Right lung (tissue), 5 donors: ENCODE measurements around the gene PLPP7. TPM values are rescaled to one million over a fixed set of nuclear protein-coding genes. Genes with fewer than 3 reads are reported as not detected.

Source experiments
- DNase-seq, 2 donors: peaks; one replicate each; pipeline ENCODE4 v3.0.0-alpha.2; 2013
- polyA plus RNA-seq, 5 donors: library from polyadenylated mRNA; unstranded; fragments of 120-200 nt; gene quantifications; one replicate each; pipeline versions ENCODE4 v1.2.1 to v1.2.3, GENCODE V29; 2013; ENCODE audit warnings: inconsistent platforms in 1 of 5, low replicate concordance in 1 of 5; ENCODE audit not compliant: insufficient read length in 5 of 5, insufficient read depth in 1 of 5

The PLPP7 gene
- polyA plus RNA-seq, 5 donors, result 0.76 to 3.5 (median 0.91) TPM

DNA sequence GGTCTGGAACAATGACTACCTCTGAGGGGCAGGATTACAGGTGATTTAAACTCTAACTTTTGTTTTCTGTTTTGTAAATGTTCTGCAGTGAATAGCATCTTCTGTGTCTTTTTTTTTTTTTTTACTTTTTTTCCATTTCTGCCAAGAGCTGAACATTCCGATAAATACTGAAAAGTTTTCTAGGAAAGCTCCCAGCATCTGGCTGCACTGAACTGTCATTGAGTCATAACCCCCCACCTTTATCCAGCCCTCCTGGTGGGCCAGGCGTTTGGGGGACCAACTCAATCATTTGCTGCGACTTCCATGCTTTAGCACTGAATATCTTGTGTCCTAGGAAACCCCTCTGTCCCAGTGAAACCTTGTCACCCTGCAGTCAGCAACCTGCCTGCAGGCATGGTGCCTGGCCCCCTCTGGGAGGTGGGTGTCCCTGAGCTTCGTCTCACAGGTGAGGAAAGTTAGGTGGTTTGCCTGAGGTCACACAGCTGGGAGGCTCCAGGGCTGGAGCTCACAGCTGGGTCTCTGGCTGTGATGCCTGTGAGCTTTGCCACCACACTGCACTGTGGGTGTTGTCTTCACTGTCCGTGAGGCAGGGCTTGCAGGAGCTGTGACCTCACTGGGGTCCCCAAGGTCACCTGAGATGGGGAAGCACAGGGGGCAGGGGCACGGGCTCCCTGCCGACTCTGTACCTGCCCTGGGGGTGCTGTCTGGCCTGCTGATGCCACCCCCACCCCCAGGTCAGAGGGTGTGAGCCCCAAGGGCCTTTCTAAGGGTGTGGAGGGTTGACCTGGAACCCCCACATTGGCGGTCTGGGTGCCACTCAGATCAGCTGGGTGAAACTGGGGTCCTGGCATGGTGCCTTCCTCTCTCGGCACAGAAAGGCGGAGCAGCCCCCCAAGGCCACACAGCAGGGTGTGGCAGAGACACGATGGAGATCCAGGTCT, 14.1 kb downstream of the PLPP7 start:
- DNase-seq, result no peak

DNA sequence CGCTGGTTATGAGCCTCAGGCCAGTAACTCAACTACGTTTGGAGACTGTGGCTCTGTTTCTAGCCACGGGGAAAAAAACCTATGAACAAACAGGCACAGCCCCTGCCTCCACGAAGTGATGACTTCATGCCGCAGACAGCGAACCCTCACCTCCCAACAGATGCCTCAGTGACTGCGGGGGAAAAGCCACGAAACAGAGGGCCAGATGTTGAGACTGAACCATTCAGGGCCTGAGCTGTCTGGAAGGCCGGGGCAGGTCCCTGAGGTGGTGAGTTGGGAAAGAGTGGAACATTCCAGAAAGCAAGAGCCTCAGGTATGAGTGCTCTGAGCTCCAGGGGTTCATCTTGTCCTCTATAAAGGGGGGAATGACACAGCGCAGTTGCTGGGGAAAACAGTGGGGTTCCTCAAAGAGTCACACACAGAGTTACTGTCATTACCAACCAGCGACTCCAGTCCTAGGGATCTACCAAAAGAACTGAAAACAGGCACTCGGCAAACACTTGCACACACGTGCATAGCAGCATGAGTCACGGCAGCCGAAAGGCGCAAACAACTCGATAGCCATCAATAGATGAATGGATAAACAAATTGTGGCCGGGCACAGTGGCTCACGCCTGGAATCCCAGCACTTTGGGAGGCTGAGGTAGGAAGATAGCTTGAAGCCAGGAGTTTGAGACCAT, 15.3 kb downstream of the PLPP7 start:
- DNase-seq, result no peak

DNA sequence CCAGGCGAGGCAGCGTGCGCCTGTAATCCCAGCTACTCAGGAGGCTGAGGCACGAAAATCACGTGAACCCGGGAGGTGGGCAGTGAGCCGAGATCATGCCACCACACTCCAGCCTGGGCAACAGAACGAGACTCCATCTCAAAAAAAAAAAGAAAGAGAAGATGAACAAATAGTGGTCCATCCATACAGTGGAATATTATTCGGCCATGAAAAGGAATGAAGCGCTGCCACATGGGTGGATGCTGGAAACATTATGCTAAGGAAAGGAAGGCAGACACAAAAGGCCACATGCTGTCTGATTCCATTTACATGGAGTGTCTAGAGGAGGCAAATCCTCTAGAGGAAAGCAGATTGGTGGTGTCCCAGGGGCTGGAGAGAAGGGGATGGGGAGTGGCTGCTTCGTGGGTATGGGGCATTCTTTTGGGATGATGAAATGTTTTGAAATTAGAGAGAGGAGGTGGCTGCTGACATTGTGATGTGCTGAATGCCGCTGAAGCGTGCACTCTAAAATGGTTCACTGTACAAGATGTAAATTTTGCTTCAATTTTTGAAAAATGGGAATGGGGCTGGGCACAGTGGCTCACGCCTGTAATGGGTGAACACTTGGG, 17.0 kb downstream of the PLPP7 start:
- no peak for DNase-seq

DNA sequence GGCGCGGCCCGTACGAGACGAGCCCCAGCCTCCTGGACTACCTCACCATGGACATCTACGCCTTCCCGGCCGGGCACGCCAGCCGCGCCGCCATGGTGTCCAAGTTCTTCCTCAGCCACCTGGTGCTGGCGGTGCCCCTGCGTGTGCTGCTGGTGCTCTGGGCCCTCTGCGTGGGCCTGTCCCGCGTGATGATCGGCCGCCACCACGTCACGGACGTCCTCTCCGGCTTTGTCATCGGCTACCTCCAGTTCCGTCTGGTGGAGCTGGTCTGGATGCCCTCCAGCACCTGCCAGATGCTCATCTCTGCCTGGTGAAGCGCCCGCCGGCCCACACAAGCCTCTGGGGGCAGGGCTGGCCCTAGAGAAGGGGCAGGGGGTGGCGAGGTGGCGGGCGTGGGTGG, 18.5 kb downstream of the PLPP7 start:
- DNase-seq, result no peak

DNA sequence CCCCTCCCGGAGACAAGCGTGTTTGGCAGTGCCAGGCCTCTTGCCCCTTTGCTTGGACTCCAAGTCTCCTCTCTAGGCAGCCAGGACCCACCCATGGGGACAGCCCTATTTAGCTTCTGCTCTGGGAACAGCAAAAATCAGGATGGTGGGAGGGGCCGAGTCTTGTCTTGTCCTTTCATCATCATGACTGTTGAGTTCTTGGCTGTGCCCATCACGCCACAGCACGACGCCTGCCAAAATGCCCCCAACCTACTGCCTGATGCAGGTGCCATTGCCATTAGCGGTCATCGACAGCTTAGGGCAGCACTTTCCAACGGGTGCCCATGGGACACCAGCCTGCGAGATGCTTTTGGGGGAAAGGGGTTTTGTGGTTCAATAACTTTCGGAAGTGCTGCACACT, 18.9 kb downstream of the PLPP7 start:
- DNase-seq, result no peak

DNA sequence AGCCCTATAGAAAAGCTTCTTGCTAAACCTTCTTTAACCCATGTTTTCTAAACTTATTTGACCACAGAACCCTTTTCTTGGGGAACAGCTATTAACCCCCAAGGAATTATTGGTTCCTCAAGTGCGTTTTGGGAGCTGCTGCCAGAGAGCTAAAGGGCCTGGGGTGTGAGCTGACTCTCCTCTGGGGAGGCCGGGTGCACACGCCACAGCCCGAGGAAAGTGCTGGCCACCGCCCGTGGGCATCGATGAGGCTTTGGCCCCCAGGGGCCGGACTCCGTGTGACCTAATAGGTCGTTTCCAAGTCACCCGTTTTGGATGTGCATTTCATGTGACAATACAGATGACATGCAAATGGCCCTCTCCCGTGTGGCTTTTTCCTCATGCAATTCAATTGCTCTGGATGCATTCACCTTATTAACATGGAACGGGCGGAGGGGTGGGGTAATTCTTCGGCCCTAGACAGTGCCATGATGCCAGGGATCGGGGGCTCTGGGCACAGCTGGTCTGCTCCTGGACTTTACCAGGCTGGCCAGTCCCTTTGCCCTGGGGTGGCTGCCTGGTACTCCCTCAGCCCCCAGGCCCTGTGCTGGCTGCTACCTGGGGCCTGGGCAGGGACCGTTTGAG, 19.5 kb downstream of the PLPP7 start:
- DNase-seq, result no peak

DNA sequence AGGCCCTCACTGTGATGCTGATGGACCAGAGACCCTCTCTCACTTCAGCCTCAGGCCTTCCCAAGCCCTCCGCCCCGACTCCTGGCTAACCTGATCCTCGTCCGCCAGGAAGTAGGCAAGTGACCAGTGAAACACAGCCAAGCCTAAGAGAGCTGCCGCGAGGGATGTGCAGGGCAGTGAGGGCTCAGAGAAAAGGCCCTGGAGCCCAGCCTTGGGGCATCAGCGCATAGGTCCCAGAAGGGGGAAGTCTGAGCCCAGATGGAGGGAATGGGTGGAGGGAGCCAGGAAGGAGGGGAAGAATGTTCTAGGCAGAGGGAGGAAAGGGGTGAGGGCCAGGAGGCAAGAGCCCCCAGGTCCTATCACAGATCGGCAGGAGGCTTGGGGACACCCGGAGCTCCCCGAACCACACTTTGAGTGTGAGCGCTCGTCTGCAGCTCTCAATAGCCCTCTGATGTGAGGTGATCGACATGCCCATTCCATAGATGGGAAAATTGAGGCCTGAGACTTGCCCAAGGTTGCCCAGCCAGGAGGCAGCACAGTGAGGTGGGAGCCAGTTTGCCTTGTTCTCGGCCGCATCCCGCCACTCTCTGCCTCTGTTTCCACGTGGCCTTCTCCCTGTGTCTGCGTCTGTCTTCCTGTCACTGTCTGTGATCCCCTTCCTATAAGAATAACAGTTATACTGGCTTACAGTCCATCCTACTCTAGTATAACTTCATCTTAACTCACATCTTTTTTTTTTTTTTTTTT, 20.2 kb downstream of the PLPP7 start:
- DNase-seq, result no peak

DNA sequence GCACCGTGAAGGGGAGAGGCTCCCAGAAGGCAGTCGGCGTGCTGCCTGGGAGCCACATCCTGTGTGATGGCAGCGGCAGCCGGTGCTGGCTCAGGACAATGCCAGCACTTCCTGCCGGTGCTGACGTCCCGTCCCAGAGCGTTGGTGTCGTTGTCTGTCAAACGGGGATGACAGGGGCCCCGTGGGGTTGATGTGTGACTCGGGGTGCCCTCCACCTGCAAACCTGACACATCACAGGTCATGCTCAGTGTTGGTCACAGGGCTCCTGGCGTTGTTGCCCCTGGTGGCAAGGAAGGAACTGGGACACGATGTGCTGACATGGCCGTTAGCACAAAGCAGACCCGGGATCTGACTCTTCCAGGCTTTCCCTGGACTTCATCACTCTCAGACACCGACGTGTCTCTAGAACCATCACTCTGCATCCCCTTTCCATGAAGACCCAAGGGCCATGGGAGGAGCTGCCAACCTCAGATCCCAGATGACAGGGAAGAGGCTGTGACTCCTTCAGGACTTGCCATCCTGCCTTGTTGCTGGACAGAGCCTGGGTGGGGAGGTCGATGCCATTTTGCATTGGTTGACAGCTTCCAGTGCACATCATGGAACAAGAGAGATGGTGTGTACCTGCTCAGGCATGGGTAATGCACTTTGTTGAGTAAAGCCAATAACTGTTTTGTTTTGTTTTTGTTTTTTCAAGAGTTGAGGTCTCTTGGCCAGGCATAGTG, 21.5 kb downstream of the PLPP7 start:
- DNase-seq, result no peak

DNA sequence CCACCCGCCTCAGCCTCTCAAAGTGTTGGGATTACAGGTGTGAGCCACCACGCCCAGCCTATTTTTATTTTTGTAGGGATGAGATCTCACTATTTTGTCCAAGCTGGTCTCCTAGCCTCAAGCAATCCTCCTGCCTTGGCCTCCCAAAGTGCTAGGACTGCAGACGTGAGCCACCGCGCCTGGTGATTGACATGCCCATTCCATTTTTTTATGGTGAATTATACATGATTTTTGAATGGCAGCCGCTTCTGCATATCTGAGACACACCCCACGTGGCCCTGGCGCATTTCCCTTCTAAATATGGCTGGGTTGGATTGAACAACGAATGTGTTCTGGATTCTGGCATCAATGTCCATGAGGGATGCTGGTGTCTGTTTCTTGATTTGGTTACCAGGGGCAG, 22.7 kb downstream of the PLPP7 start:
- DNase-seq, result no peak

DNA sequence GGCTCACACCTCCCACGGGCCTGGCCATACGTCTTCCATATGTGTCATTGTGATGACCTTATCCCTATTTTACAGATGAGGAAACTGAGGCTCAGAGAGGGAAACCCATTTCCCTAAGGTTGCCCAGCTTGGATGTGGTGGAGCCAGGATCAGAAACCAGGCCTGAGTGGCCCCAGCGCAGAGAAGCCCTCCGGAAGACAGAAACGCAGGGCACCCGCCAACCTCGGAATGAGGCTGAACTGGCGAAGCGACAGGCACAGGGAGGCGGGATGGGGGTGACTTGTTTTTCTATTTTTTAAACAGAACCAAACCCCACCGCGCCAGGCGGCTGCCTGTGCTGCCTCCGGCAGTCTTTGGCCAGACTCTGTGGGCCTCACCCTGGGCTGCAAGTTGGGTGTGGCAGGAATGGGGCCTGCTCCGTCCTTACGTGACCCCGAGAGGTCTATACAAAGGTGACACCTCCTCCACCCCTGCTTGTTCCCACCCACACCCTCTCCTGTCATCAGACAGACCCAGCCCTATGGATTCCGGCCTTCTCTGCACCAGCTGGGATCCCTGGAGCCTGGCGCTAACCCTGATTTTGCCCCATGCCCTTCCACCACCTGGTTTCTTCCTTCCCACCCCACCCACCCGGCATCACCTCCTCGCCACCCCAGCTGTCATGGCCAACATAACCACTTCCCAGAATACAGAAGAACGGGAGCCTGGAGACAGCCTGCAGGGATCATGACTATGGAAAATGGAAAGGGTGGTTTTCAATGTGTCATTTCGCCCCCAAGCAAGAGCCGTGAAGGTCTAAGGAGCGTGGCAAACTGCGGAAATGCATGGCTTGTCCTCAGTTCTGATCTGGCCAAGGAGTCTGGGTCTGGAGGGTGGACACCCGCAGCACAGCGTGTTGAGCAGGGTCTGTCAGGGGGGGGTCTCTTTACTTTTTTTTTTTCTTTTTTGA, 23.6 kb downstream of the PLPP7 start:
- no peak for DNase-seq

DNA sequence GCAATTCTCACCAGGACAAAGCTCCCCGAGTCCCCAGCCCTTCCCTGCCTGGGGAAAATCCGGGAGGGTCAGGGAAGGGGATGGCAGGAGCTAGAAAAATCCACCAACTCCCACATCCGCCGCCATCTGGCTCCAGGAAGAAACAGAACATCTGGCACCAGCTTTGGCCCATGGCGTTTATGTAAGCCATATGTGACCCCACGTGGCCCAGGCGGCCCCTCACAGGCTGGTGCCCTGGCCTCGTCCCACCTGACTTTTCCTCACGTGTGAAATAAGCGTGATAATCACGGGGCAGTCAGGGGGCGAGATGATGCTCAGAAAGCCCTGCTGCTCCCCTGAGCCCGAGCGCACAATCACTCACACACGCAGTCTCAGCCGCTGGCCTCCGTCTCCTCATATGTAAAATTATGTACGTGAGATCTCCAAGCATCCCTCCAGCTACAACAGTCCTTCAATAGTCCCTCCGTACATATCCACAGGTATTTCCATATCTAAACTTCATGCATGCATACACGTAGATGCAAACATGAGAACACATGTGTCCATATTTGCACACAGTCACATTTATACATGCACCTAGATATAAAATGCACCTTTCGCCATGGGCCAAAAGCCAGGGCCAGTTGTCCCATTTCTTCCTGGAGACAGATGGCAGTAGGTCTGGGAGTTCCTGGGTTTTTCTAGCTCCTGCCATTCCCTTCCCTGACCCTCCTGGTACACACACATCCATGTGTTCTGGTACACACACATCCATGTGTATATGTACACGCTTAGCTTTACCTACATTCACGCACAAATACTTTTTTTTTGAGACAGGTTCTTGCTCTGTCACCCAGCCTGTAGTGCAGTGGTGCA, 28.9 kb downstream of the PLPP7 start:
- DNase-seq, result no peak

DNA sequence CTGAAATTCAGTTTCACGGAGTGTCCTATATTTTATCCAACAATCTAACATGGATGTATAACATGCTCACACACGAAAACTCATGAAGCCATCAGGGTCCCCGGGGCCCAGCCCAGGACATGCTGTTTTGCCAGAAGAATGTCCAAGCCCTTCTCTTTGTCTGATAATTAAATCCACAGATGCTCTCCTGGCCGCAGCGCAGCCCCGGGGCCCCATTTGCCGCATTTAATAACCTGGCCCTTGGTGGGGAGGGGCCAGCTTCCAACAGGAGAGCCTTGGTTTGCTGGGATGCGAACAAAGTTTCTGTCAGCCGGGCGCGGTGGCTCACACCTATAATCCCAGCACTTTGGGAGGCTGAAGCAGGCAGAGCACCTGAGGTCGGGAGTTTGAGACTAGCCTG, 30.0 kb downstream of the PLPP7 start:
- DNase-seq, result no peak

DNA sequence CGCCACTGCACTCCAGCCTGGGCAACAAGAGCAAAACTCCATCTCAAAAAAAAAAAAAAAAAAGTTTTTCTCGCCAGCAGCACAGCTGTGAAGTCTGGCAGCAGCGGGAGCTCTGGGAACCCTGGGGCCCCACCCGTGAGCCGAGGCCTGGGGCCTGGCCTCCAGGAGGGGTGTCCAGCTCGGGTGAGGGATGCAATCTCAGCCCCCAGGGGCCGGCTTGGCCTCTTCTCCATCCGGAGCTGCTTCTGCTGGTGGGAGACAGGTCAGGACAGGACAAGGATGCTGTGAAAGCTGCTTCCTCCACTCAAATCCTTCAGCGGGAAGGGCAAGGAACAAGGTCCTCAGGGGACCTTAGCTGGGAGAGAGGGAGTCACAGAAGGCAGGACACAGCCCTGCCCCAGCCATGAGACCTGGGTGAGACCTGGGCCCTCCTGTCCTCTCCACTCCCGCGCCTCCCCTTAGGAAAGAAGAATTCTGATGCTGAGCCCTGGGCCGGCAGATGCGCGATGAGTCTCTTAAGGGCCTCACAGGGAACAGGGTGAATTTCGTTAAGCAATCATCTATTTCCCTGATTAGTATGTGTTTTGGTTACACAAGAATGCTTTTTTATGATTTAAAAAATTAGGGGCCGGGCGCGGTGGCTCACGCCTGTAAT, 30.6 kb downstream of the PLPP7 start:
- no peak for DNase-seq

DNA sequence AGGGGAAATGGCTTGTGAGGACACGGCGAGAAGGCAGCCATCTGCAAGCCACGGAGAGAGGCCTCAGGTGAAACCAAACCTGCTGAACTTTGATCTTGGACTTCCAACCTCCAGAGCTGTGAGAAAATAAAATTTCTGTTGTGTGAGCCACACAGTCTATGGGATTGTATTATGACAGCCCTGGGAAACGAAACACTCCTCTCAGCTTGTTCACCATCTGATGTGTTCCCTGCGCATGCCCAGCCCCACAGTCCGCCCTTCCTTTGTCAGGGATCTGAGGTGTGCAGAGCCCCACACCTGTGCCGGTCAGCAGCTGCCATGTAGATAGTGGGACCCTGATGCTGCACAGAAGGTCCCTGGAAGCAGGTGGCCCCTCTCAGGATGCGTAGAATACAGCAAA, 34.1 kb downstream of the PLPP7 start:
- no peak for DNase-seq

DNA sequence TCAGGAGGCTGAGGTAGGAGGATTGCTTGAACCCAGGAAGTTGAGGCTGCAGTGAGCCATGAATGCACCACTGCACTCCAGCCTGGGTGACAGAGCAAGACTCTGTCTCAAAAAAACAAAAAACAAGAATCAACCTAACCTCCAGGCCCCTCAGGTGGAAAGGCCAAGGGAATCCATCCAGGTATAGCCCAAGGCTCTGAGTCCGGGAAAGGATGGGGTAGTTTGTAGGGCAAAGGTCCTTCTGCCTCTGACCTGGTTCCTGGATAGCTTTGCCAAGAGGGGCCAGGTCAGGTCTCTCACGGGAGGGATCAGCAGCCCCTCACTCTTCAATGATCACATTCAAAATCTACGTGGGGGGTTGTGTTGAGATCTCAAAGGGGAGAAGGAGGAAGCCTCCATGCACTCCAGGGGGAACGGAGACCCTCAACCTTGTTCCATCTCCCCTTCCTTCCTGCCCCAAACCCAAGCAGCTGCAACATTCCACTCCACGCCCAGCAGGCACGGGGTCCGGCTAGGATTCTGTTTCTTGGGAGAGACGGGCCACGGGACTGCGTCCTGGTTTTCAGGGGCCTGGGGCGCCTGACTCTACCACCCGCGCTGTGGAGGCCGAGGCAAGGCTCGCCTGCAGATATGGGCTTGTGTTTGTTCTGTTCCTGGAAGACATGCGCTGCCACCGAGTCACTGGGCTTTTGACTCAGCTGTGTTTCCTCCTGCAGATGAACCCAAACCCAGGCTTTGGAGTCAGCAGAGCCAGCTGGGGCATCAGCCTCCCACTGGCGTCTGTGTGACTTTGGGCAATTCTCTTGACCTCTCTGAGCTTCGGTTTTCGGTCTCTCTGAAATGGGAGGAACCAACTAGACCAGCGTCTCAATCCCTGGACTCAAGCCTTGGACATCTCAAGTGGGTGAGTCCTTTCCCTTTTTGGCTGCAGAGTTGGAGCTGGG, 35.5 kb downstream of the PLPP7 start:
- no peak for DNase-seq

DNA sequence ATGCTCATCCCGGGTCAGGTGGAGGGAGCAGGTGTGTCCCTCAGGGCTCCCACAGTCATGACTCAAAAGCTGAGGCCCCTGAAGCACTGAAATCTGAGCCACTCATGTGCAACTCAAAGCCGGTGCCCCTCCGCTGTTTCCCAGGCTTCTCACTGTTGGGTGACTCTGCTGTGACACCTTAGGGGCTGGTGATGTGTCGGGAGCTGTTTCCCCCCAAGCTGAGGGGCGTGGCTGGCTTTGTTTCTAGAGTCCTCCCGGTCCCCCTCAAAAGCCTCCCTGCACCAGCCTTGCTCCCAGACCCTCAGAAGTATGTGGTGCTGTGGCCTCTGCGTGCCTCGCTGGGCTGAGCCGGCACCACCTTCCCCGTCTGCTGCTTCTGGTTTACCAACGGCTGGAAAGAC, 39.7 kb downstream of the PLPP7 start:
- DNase-seq, result no peak
